SK-N-SH treated with all-trans-retinoic acid at 6 μM for 48 hours (cell line): ENCODE data around the gene UBXN11.

Source experiments
- ARNTL ChIP-seq: fragments of 450-650 bp; formaldehyde crosslinking; IDR thresholded peaks from 2 replicates; pipeline ENCODE4 v1.5.0; 2020; ENCODE audit warnings: low read depth, mild to moderate bottlenecking, moderate library complexity, borderline replicate concordance
- RARB ChIP-seq: fragments of 250-450 bp; sonication (Bioruptor Pico); IDR thresholded peaks from 2 replicates; pipeline ENCODE4 v1.8.0; 2021; ENCODE audit warnings: mild to moderate bottlenecking, moderate library complexity
- TF ChIP-seq, protein P1 (sequence below): fragments of 250-450 bp; sonication (Bioruptor Pico); IDR thresholded peaks from 2 replicates; pipeline ENCODE4 v1.5.1; 2021; ENCODE audit warnings: mild to moderate bottlenecking, moderate library complexity

DNA sequence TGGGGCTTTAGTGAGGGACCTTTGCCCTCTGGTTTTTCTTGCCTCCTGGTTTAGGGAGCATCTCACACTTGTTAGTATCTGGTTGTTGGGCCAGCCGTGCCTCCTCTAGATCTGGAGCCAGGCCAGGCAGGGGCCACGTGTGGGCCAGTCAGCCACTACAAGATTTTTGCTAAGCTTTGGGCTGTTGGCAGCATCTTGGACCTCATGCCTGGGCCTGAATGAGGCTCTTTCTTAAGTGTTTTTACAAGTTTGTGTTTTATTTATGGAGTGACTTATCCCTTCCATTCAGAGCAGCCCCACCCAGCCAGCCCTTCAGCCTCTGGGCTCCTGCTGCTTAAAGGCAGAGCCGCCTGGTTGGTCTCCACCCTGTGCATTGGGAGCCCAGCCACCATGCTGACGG is 28.1 kb downstream of the UBXN11 start:
- TF ChIP-seq RARB (no peak), ARNTL (CRISPR knock-in tag) (no peak)
- TF ChIP-seq, protein P1, sequence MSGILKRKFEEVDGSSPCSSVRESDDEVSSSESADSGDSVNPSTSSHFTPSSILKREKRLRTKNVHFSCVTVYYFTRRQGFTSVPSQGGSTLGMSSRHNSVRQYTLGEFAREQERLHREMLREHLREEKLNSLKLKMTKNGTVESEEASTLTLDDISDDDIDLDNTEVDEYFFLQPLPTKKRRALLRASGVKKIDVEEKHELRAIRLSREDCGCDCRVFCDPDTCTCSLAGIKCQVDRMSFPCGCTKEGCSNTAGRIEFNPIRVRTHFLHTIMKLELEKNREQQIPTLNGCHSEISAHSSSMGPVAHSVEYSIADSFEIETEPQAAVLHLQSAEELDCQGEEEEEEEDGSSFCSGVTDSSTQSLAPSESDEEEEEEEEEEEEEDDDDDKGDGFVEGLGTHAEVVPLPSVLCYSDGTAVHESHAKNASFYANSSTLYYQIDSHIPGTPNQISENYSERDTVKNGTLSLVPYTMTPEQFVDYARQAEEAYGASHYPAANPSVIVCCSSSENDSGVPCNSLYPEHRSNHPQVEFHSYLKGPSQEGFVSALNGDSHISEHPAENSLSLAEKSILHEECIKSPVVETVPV = no peak
